ENCODE results near the gene ATXN1.
A peak's percentile ranks its signal among the peaks of the same experiment; 100 is the strongest.

The ATXN1 gene

DNA sequence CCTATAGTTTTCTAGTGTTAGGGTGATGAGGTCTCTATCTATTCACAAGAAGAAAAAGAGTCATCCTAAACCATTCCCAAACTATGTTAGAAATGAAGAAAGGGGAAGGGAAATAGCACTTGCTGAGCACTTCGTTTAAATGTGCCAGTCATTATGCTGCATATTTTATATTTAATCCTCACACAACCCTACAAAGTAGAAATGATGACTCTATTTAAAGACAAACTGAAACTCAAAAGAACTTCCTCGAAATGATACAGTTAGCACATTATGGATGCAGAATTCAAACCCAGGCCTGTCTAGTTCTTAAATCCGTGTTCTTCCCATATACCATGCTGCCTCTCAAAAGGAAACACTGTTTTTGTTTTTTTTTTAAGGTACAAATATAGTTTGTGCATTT is 348.3 kb downstream of the ATXN1 start:
- Histone ChIP-seq H3F3A (ENCODE audit: insufficient read depth) (no peaks in the 10 kb centered on the region), H3K36me3 (ENCODE audit: low read length) (no peaks in the 10 kb centered on the region), H3K9me3 (ENCODE audit: insufficient read depth, low read length) (no peaks in the 10 kb centered on the region), H3K9ac (ENCODE audit: low read length) (no peak overlapping the region), H3K27ac (ENCODE audit: low read depth, low read length) (no peak overlapping the region), H3K4me3 (ENCODE audit: insufficient read depth, low read length, poor library complexity, severe bottlenecking) (no peak overlapping the region), H3K9me2 (replicated peaks; ENCODE audit: insufficient read depth, low read length) (no peaks in the 10 kb centered on the region), H3K27me3 (ENCODE audit: low read length) (no peaks in the 10 kb centered on the region), H2AFZ (ENCODE audit: low read depth, low read length, severe bottlenecking) (no peak overlapping the region), H4K20me1 (ENCODE audit: low read depth, low read length) (no peaks in the 10 kb centered on the region), H3K4me2 (ENCODE audit: low read depth, low read length, poor library complexity, severe bottlenecking) (peak overlapping the region; percentile 24), H3K79me2 (ENCODE audit: insufficient read depth, low read length) (no peaks in the 10 kb centered on the region)
- no peak for TF ChIP-seq EZH2phosphoT487 (conservative IDR thresholded peaks at IDR 0.05; ENCODE audit: low read length)

GRCh38 chr6:16412171-16412570 is 349.1 kb downstream of the ATXN1 start:
- H2AFZ ChIP-seq (ENCODE audit: low read depth, low read length, severe bottlenecking), result no peak overlapping the region
- H3K4me3 ChIP-seq (ENCODE audit: insufficient read depth, low read length, poor library complexity, severe bottlenecking), result no peak overlapping the region
- no peaks in the 10 kb centered on the region for H3K27me3 ChIP-seq (ENCODE audit: low read length)
- no peaks in the 10 kb centered on the region for H3K9me3 ChIP-seq (ENCODE audit: insufficient read depth, low read length)
- no peak overlapping the region for H3K9ac ChIP-seq (ENCODE audit: low read length)
- TF ChIP-seq CTCF (IDR thresholded peaks at IDR 0.05; ENCODE audit: insufficient read depth, low read length, poor library complexity, severe bottlenecking) (no peak), EZH2phosphoT487 (conservative IDR thresholded peaks at IDR 0.05; ENCODE audit: low read length) (no peak)
- no peaks in the 10 kb centered on the region for H3F3A ChIP-seq (ENCODE audit: insufficient read depth)
- no peaks in the 10 kb centered on the region for H3K9me2 ChIP-seq (replicated peaks; ENCODE audit: insufficient read depth, low read length)
- H4K20me1 ChIP-seq (ENCODE audit: low read depth, low read length), result no peaks in the 10 kb centered on the region
- H3K79me2 ChIP-seq (ENCODE audit: insufficient read depth, low read length), result no peaks in the 10 kb centered on the region
- no peak overlapping the region for H3K4me2 ChIP-seq (ENCODE audit: low read depth, low read length, poor library complexity, severe bottlenecking)
- no peak overlapping the region for H3K27ac ChIP-seq (ENCODE audit: low read depth, low read length)
- H3K36me3 ChIP-seq (ENCODE audit: low read length), result no peaks in the 10 kb centered on the region

- H3K9me3 ChIP-seq (ENCODE audit: insufficient read depth, low read length), result no peaks in the 10 kb centered on the region
- H3K4me2 ChIP-seq (ENCODE audit: low read depth, low read length, poor library complexity, severe bottlenecking), result peak overlapping the region; percentile 7
- TF ChIP-seq EZH2phosphoT487 (conservative IDR thresholded peaks at IDR 0.05; ENCODE audit: low read length) (no peak), CTCF (IDR thresholded peaks at IDR 0.05; ENCODE audit: insufficient read depth, low read length, poor library complexity, severe bottlenecking) (peak; percentile 100)
- H3K9me2 ChIP-seq (replicated peaks; ENCODE audit: insufficient read depth, low read length), result no peaks in the 10 kb centered on the region
- no peaks in the 10 kb centered on the region for H4K20me1 ChIP-seq (ENCODE audit: low read depth, low read length)
- no peaks in the 10 kb centered on the region for H3K79me2 ChIP-seq (ENCODE audit: insufficient read depth, low read length)
- H3K27ac ChIP-seq (ENCODE audit: low read depth, low read length), result no peak overlapping the region
- no peaks in the 10 kb centered on the region for H3K27me3 ChIP-seq (ENCODE audit: low read length)
- H2AFZ ChIP-seq (ENCODE audit: low read depth, low read length, severe bottlenecking), result no peak overlapping the region
- H3F3A ChIP-seq (ENCODE audit: insufficient read depth), result no peaks in the 10 kb centered on the region
- no peak overlapping the region for H3K4me3 ChIP-seq (ENCODE audit: insufficient read depth, low read length, poor library complexity, severe bottlenecking)
- no peaks in the 10 kb centered on the region for H3K36me3 ChIP-seq (ENCODE audit: low read length)
- no peak overlapping the region for H3K9ac ChIP-seq (ENCODE audit: low read length)
Measured at GRCh38 chr6:16409531-16410441, 351.5 kb downstream of the ATXN1 start.

- Histone ChIP-seq H3K79me2 (ENCODE audit: insufficient read depth, low read length) (no peaks in the 10 kb centered on the region), H4K20me1 (ENCODE audit: low read depth, low read length) (no peaks in the 10 kb centered on the region), H3K9ac (ENCODE audit: low read length) (no peak overlapping the region), H3K4me2 (ENCODE audit: low read depth, low read length, poor library complexity, severe bottlenecking) (no peak overlapping the region), H3K4me3 (ENCODE audit: insufficient read depth, low read length, poor library complexity, severe bottlenecking) (no peak overlapping the region), H2AFZ (ENCODE audit: low read depth, low read length, severe bottlenecking) (no peak overlapping the region), H3K9me3 (ENCODE audit: insufficient read depth, low read length) (no peaks in the 10 kb centered on the region), H3K27ac (ENCODE audit: low read depth, low read length) (no peak overlapping the region), H3F3A (ENCODE audit: insufficient read depth) (no peaks in the 10 kb centered on the region), H3K27me3 (ENCODE audit: low read length) (no peaks in the 10 kb centered on the region), H3K36me3 (ENCODE audit: low read length) (no peaks in the 10 kb centered on the region), H3K9me2 (replicated peaks; ENCODE audit: insufficient read depth, low read length) (no peaks in the 10 kb centered on the region)
- TF ChIP-seq EZH2phosphoT487 (conservative IDR thresholded peaks at IDR 0.05; ENCODE audit: low read length) (no peak), CTCF (IDR thresholded peaks at IDR 0.05; ENCODE audit: insufficient read depth, low read length, poor library complexity, severe bottlenecking) (no peak)
Measured at GRCh38 chr6:16408766-16409165, 352.5 kb downstream of the ATXN1 start.
